ENCODE data around the gene PDCD1.

DNA sequence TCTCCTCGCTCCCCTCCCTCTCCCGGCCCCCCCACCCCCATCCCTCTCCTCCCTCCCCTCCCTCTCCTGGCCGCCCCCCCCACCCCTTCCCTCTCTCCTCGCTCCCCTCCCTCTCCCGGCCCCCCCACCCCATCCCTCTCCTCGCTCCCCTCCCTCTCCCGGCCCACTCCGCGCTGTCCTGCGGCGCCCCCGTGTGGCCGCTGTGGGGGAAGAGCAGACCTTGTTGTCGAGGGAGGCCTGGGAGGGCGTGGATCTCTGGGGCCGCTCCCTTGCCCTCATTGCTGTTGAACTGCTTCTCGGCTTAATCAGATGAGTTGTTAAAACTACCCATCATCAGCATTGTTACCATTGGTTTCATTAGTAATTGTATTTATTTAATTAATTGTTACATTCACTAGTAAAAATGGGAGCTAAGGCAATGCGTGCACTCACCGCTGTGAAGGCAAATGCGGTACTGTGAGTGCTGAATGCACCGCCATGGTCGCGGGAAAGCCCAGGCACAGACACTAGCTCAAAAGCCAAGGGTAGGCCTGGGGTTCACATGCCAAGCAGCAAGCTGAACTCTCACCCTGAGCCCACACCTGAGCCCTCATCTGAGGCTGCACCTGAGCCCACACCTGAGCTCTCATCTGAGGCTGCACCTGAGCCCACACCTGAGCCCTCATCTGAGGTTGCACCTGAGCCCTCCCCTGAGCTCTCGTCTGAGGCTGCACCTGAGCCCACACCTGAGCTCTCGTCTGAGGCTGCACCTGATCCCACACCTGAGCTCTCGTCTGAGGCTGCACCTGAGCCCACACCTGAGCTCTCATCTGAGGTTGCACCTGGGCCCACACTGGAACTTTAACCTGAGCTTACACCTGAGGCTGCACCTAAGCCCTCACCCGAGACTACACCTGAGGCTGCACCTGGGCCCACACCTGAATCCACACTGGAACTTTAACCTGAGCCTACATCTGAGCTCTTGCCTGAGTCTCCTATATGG is 19.6 kb upstream of the PDCD1 start:
- TF ChIP-seq, protein P1, sequence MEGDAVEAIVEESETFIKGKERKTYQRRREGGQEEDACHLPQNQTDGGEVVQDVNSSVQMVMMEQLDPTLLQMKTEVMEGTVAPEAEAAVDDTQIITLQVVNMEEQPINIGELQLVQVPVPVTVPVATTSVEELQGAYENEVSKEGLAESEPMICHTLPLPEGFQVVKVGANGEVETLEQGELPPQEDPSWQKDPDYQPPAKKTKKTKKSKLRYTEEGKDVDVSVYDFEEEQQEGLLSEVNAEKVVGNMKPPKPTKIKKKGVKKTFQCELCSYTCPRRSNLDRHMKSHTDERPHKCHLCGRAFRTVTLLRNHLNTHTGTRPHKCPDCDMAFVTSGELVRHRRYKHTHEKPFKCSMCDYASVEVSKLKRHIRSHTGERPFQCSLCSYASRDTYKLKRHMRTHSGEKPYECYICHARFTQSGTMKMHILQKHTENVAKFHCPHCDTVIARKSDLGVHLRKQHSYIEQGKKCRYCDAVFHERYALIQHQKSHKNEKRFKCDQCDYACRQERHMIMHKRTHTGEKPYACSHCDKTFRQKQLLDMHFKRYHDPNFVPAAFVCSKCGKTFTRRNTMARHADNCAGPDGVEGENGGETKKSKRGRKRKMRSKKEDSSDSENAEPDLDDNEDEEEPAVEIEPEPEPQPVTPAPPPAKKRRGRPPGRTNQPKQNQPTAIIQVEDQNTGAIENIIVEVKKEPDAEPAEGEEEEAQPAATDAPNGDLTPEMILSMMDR (IDR thresholded peaks at IDR 0.05): peak; percentile 54 to 81 (median 56)
- no peak for TF ChIP-seq POLR2A (IDR thresholded peaks at IDR 0.05)
- TF ChIP-seq POLR2AphosphoS5 (IDR thresholded peaks at IDR 0.05): no peak

Data from upper lobe of left lung (tissue), 4 donors.